ENCODE results near the gene C2orf49.

The C2orf49 gene

DNA sequence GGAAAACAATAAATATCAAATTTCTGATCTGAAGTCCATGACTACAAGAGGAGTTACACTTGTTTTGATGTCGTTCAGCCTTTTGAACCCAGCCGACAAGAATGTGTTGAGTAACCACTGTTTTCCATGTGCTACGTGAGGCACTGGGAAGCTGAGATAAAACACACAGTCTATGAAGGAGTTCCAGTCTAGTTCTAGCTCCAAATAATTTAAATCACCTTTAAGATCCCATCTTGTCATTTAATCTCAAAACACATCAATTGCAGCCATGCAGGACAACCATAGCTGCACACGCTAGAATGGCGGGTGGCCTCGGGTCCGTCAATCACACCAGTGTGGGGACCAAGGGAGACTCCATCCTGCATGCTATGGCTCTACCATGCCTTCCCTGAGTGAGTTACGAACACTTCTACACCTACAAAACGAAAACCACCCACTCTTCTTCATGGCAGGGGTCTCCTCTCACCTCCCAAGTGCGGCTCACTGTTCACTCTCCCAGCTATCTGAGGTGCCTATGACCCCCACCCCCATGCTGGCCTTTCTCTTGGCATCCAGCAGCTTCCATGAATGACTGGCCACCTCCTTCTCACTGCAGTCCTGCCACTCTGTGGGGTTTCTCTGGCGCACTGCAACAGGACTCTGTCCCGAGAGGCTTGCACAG, 57.7 kb downstream of the C2orf49 start:
- ATAC-seq = no peak
- no peak for TF ChIP-seq GLIS3 (CRISPR knock-in tag; IDR thresholded peaks at IDR 0.05)

DNA sequence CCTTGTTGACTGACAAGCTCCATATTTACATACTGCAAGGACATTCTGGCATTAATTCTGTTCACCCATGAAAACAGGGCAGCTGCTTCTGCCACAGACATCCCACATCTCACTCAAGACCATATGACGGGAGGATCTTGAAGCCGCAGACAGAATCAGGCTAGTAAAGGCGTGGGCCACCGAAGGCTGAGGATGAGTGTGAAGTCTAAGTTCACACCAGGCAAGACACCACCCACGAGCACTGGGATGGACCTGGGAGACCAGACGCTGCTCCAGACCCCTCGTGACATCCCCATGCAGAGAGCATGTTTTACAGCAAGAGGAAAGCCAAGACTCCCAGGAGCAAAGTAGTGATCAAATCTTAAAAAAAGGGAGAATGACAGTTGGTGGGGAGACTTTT, 58.4 kb downstream of the C2orf49 start:
- TF ChIP-seq CSDC2 (CRISPR knock-in tag; IDR thresholded peaks at IDR 0.05) (no peak), ZC3H10 (CRISPR knock-in tag; IDR thresholded peaks at IDR 0.05) (no peak), ARNTL (CRISPR knock-in tag; IDR thresholded peaks at IDR 0.05; ENCODE audit: borderline replicate concordance, low read depth) (no peak), SNAI2 (CRISPR knock-in tag; IDR thresholded peaks at IDR 0.05) (no peak), TOX (CRISPR knock-in tag; IDR thresholded peaks at IDR 0.05; ENCODE audit: borderline replicate concordance) (no peak), BACH2 (CRISPR knock-in tag; IDR thresholded peaks at IDR 0.05; ENCODE audit: borderline replicate concordance) (no peak), ZFP3 (CRISPR knock-in tag; IDR thresholded peaks at IDR 0.05) (no peak), ISL1 (CRISPR knock-in tag; IDR thresholded peaks at IDR 0.05) (no peak), TCF4 (CRISPR knock-in tag; IDR thresholded peaks at IDR 0.05; ENCODE audit: borderline replicate concordance) (no peak), RARB (CRISPR knock-in tag; IDR thresholded peaks at IDR 0.05) (no peak), ZFP30 (CRISPR knock-in tag; IDR thresholded peaks at IDR 0.05) (no peak), ZNF8 (CRISPR knock-in tag; IDR thresholded peaks at IDR 0.05) (no peak), PPARA (CRISPR knock-in tag; IDR thresholded peaks at IDR 0.05; ENCODE audit: borderline replicate concordance) (no peak)
- TF ChIP-seq, protein P1, sequence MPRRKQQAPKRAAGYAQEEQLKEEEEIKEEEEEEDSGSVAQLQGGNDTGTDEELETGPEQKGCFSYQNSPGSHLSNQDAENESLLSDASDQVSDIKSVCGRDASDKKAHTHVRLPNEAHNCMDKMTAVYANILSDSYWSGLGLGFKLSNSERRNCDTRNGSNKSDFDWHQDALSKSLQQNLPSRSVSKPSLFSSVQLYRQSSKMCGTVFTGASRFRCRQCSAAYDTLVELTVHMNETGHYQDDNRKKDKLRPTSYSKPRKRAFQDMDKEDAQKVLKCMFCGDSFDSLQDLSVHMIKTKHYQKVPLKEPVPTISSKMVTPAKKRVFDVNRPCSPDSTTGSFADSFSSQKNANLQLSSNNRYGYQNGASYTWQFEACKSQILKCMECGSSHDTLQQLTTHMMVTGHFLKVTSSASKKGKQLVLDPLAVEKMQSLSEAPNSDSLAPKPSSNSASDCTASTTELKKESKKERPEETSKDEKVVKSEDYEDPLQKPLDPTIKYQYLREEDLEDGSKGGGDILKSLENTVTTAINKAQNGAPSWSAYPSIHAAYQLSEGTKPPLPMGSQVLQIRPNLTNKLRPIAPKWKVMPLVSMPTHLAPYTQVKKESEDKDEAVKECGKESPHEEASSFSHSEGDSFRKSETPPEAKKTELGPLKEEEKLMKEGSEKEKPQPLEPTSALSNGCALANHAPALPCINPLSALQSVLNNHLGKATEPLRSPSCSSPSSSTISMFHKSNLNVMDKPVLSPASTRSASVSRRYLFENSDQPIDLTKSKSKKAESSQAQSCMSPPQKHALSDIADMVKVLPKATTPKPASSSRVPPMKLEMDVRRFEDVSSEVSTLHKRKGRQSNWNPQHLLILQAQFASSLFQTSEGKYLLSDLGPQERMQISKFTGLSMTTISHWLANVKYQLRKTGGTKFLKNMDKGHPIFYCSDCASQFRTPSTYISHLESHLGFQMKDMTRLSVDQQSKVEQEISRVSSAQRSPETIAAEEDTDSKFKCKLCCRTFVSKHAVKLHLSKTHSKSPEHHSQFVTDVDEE (CRISPR knock-in tag; IDR thresholded peaks at IDR 0.05) = no peak
- TF ChIP-seq, protein P2, sequence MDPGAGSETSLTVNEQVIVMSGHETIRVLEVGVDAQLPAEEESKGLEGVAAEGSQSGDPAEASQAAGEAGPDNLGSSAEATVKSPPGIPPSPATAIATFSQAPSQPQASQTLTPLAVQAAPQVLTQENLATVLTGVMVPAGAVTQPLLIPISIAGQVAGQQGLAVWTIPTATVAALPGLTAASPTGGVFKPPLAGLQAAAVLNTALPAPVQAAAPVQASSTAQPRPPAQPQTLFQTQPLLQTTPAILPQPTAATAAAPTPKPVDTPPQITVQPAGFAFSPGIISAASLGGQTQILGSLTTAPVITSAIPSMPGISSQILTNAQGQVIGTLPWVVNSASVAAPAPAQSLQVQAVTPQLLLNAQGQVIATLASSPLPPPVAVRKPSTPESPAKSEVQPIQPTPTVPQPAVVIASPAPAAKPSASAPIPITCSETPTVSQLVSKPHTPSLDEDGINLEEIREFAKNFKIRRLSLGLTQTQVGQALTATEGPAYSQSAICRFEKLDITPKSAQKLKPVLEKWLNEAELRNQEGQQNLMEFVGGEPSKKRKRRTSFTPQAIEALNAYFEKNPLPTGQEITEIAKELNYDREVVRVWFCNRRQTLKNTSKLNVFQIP (CRISPR knock-in tag; IDR thresholded peaks at IDR 0.05; ENCODE audit: borderline replicate concordance, low read depth) = no peak
- ATAC-seq = no peak

DNA sequence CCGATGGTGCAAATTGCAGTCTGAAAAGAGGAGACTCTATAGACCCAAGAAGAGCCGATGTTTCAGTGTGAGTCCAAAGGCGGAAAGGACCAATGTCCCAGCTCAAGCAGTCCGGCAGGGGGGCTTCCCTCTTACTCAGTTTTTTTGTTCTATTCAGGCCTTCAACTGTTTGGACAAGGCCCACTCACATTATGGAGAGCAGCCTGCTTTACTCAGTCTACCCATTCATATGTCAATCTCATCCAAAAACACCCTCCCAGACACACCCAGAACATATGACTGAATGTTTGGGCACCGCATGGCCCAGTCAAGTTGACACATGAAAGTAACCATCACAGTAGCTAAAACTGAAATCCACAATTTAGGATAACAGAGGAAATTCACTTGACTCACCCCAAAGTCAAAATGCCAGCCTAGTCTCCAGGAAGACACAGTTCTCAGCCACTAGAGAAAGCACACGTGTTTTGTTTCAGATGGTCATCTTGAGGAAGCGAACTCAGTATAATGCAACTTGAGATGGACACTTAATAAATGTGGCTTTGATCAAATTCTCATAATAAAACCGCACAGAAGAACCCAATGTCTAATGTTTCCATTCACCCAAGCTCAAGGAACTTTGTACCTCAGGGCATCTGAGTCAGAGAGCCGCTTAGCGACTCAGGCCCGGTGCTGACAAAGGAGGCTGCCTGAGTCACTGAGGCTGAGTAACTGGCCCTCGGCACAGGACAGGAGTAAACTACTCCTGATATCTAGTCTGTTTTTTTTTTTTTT, 59.1 kb downstream of the C2orf49 start:
- peak; percentile 82 for ATAC-seq
- no peak for TF ChIP-seq GLIS3 (CRISPR knock-in tag; IDR thresholded peaks at IDR 0.05)
- TF ChIP-seq, protein P3, sequence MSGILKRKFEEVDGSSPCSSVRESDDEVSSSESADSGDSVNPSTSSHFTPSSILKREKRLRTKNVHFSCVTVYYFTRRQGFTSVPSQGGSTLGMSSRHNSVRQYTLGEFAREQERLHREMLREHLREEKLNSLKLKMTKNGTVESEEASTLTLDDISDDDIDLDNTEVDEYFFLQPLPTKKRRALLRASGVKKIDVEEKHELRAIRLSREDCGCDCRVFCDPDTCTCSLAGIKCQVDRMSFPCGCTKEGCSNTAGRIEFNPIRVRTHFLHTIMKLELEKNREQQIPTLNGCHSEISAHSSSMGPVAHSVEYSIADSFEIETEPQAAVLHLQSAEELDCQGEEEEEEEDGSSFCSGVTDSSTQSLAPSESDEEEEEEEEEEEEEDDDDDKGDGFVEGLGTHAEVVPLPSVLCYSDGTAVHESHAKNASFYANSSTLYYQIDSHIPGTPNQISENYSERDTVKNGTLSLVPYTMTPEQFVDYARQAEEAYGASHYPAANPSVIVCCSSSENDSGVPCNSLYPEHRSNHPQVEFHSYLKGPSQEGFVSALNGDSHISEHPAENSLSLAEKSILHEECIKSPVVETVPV (CRISPR knock-in tag; IDR thresholded peaks at IDR 0.05) = no peak
- TF ChIP-seq TOX (CRISPR knock-in tag; IDR thresholded peaks at IDR 0.05; ENCODE audit: borderline replicate concordance) = 0 out of 2 replicates have a peak, but pooled peaks have one; percentile 37

DNA sequence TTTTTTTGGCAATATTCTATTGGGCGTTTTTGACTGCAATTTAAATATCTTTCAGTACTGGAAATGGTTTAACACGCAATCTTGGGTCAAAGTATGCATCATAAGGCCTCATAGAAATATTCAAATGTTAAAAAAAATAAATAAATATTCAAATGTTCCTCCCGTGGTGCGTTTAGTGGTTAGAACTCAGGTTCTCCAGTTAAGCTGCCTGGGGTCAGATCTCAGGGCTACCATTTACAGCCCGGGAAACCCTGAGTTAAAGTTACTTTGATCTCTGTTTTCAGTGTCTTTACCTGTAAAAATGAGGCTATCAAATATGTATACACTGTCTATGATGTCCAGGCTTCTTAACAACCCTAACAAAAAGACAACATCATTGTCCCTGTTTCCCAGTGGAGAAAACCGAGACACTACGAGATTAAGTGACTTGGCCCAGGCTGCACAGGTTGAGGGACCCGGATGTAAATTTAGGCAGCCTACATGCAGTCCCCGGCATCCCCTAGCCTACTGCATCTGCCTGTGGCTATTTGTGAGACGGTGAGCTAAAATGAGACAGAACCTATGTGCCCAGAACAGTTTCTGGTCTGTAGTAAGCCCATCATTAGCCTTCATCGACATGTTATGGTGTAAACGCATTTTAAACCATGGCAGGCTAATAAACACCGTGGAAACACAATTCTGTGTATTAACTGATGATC, 59.8 kb downstream of the C2orf49 start:
- no peak for ATAC-seq
- TF ChIP-seq ZFP3 (CRISPR knock-in tag; IDR thresholded peaks at IDR 0.05) = no peak
- no peak for TF ChIP-seq ZNF565 (CRISPR knock-in tag; conservative IDR thresholded peaks at IDR 0.05; ENCODE audit: low read depth)
- no peak for TF ChIP-seq GLIS3 (CRISPR knock-in tag; IDR thresholded peaks at IDR 0.05)
- TF ChIP-seq, protein P1 (CRISPR knock-in tag; IDR thresholded peaks at IDR 0.05) = no peak
- TF ChIP-seq, protein P3 (CRISPR knock-in tag; IDR thresholded peaks at IDR 0.05) = no peak
- no peak for TF ChIP-seq TOX (CRISPR knock-in tag; IDR thresholded peaks at IDR 0.05; ENCODE audit: borderline replicate concordance)
- no peak for TF ChIP-seq ZNF8 (CRISPR knock-in tag; IDR thresholded peaks at IDR 0.05)
- TF ChIP-seq, protein P4, sequence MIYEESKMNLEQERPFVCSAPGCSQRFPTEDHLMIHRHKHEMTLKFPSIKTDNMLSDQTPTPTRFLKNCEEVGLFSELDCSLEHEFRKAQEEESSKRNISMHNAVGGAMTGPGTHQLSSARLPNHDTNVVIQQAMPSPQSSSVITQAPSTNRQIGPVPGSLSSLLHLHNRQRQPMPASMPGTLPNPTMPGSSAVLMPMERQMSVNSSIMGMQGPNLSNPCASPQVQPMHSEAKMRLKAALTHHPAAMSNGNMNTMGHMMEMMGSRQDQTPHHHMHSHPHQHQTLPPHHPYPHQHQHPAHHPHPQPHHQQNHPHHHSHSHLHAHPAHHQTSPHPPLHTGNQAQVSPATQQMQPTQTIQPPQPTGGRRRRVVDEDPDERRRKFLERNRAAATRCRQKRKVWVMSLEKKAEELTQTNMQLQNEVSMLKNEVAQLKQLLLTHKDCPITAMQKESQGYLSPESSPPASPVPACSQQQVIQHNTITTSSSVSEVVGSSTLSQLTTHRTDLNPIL (CRISPR knock-in tag; IDR thresholded peaks at IDR 0.05; ENCODE audit: low read depth) = no peak
- no peak for TF ChIP-seq ZFP30 (CRISPR knock-in tag; IDR thresholded peaks at IDR 0.05)
- no peak for TF ChIP-seq SNAI2 (CRISPR knock-in tag; IDR thresholded peaks at IDR 0.05)
- TF ChIP-seq ISL1 (CRISPR knock-in tag; IDR thresholded peaks at IDR 0.05) = no peak

Measured in SK-N-SH treated with all-trans-retinoic acid at 6 μM for 48 hours (cell line).